ENCODE measurements around the gene LRRK1.

LRRK1 gene

DNA sequence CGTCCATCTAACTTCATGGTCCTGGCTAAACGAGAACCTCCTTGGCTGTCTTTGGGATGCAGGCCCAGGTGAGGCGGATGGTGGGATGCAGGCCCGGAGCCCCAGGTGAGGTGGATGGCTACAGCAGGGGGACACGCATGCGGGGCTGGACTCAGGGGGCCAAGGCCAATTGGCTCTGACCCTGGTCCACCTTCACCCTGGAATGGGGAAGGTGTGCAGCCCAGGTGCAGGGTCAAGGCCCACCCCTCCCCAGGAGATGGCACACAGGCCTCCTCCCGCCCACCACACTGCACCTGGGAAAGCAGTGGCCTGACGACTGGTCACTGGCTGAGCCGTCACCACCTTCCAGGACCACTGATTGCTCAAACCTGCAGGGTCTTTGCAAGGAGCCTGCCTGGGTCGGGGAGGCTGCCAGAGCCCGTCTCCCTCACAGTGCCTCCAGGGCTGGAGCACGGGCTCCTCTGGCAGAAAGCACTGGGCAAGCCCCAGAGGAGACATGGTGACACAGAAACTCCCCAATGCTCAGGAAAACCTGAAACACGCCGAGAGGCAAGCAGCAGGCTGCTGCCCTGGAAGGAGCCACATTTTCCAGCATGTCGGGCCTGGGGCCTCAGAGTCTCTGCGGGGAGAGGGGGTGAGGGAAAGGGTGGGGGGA, 159.6 kb downstream of the LRRK1 start:
- H3K27me3 ChIP-seq, result no peaks in the 10 kb centered on the region
- TF ChIP-seq, protein P1, sequence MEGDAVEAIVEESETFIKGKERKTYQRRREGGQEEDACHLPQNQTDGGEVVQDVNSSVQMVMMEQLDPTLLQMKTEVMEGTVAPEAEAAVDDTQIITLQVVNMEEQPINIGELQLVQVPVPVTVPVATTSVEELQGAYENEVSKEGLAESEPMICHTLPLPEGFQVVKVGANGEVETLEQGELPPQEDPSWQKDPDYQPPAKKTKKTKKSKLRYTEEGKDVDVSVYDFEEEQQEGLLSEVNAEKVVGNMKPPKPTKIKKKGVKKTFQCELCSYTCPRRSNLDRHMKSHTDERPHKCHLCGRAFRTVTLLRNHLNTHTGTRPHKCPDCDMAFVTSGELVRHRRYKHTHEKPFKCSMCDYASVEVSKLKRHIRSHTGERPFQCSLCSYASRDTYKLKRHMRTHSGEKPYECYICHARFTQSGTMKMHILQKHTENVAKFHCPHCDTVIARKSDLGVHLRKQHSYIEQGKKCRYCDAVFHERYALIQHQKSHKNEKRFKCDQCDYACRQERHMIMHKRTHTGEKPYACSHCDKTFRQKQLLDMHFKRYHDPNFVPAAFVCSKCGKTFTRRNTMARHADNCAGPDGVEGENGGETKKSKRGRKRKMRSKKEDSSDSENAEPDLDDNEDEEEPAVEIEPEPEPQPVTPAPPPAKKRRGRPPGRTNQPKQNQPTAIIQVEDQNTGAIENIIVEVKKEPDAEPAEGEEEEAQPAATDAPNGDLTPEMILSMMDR (IDR thresholded peaks at IDR 0.05), result no peak

DNA sequence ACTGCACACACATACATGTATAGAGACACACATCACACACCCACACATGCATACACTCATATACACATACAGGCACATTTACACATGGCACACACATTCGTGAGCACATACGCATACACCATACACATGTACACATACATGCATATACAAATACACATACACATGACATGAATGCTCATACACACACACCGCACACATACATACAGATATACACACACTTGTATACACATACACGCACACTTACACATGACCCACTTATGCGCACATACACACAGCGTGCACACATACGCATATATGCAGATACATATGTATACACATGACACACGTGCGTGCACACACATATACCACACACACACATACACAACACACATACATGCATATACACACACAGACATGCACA, 162.7 kb downstream of the LRRK1 start:
- Histone ChIP-seq H3K27ac (no peak overlapping the region), H3K4me3 (no peak overlapping the region), H3K27me3 (no peaks in the 10 kb centered on the region), H3K4me1 (no peaks in the 10 kb centered on the region), H3K9me3 (no peaks in the 10 kb centered on the region), H3K36me3 (no peaks in the 10 kb centered on the region)
- intact Hi-C loops (cut with DNase I; ENCODE audit: low total_unique reads), result no loop called here
- no peak for DNase-seq
- TF ChIP-seq, protein P1 (IDR thresholded peaks at IDR 0.05), result no peak

More for the DNA sequence above, 159.6 kb downstream of the LRRK1 start:
- Histone ChIP-seq H3K36me3 (no peaks in the 10 kb centered on the region), H3K9me3 (no peaks in the 10 kb centered on the region), H3K4me3 (no peak overlapping the region), H3K4me1 (no peaks in the 10 kb centered on the region), H3K27ac (no peak overlapping the region)
- DNase-seq, result no peak
- intact Hi-C loops (cut with DNase I; ENCODE audit: low total_unique reads), result loop anchor here (10.0 kb wide), 1 partner anchor 634 kb away; no protein-coding TSS in a partner anchor

DNA sequence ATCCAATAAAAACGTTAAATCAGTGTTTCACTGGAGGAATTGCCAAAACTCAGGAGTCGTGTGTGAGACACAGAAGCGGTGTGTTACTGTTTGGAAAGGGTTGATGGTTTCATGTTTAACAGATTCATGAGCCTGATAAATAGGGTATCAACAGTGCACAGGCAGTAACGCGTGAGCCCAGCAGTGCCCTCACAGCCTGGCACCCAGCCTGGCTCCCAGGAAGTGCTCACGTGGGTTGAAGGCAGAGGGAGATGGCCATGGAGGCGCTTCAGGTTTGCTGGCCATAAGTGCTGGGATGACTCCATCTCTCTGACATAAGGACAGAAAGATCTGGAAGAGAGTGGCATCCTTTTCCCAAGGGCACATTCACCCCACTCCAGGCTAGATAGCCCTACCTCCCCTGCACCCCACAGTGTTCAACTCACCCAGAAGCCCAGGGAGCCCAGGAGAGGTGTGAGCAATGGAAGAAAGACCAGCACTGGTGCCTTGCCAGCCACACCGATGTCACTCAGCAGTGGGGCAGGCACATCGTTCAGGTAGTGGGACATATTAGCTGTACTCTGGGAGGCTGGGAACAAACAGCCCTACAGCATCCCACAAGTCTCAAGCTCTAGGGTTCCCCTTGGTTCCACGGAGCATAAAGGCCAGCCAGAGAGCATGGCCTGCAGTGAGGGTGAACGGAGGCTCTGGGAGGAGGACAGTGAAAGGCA, 164.3 kb downstream of the LRRK1 start:
- Histone ChIP-seq H3K36me3 (no peaks in the 10 kb centered on the region), H3K27me3 (no peaks in the 10 kb centered on the region), H3K27ac (no peak overlapping the region), H3K9me3 (no peaks in the 10 kb centered on the region), H3K4me1 (peaks cover 0 to 2% (median 1%) of the 10 kb centered on the region in 4 donors), H3K4me3 (no peak overlapping the region)
- DNase-seq, result no peak
- TF ChIP-seq, protein P1 (IDR thresholded peaks at IDR 0.05), result no peak
- intact Hi-C loops (cut with DNase I; ENCODE audit: low total_unique reads), result no loop called here

DNA sequence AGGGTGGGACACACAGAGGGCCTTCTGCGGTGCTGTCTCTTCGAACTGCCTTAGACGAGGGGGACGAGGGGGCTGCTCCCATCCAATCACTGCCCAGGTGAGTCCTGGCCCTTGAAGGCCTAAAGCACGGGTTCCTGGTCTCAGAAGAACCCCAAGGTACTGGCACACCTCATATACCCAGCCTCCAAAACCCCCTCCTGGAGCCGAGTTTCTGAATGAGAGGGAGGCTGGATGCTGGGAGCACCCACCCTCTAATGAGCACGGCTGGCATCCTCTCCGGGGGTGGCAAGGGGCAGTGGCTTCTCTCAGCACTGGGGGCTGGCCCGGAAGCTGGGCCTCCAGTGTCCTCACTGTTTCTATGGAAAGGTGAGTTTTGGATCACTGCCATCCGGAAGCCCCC, 165.6 kb downstream of the LRRK1 start:
- intact Hi-C loops (cut with DNase I; ENCODE audit: low total_unique reads), result loop anchor here (5.0 kb wide), 1 partner anchor 72 kb away; no protein-coding TSS in a partner anchor

DNA sequence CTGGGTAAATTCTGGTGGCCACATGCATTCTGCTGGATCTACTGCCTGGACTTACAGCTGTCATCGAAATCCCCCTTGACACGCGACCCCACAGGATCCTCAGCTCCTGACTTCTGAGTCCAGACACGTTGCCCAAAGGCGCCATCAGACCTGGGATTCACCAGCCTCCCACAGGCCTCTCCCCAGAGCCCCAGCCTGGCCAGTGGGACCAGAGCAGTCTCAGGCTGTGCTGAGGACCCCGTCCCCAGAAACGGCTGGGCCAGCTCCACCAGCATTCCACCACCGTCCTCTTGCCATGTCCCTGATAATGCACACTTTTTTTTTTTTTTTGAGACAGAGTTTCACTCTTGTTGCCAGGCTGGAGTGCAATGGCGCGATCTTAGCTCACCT, 166.1 kb downstream of the LRRK1 start:
- intact Hi-C loops (cut with DNase I; ENCODE audit: low total_unique reads), result loop anchor here (5.0 kb wide), 1 partner anchor 73 kb away; no protein-coding TSS in a partner anchor
- H3K36me3 ChIP-seq, result no peaks in the 10 kb centered on the region

More for the DNA sequence above, 165.6 kb downstream of the LRRK1 start:
- no peaks in the 10 kb centered on the region for H3K36me3 ChIP-seq
- DNase-seq, result no peak
- no peaks in the 10 kb centered on the region for H3K9me3 ChIP-seq
- peaks cover 0 to 15% (median 6%) of the 10 kb centered on the region in 4 donors for H3K4me1 ChIP-seq
- H3K27ac ChIP-seq, result no peak overlapping the region
- TF ChIP-seq, protein P1 (IDR thresholded peaks at IDR 0.05), result no peak
- no peak overlapping the region for H3K4me3 ChIP-seq
- H3K27me3 ChIP-seq, result no peaks in the 10 kb centered on the region

More for the DNA sequence above, 166.1 kb downstream of the LRRK1 start:
- no peak overlapping the region for H3K27ac ChIP-seq
- H3K27me3 ChIP-seq, result no peaks in the 10 kb centered on the region
- H3K9me3 ChIP-seq, result no peaks in the 10 kb centered on the region
- no peak overlapping the region for H3K4me3 ChIP-seq
- TF ChIP-seq, protein P1 (IDR thresholded peaks at IDR 0.05), result no peak
- DNase-seq, result no peak
- peaks cover 0 to 15% (median 7%) of the 10 kb centered on the region in 4 donors for H3K4me1 ChIP-seq

Measured in tibial artery (tissue), 4 donors.